Stimulated activated CD4-positive, alpha-beta T cell treated with anti-CD3 and anti-CD28 coated beads, Interleukin-4, amount 100 ng/mL, for 48 hours (primary cell): Measurements from ENCODE around the gene FTCDNL1.

ENCODE experiments used
- DNase-seq, 2 donors: peaks; one replicate each; pipeline ENCODE4 v3.0.0-alpha.2; 2020; ENCODE audit warnings: low read depth in 2 of 2

Gene FTCDNL1

GRCh38 chr2:199842631-199843395 lies 8.2 kb downstream of the FTCDNL1 start:
- no peak for DNase-seq

GRCh38 chr2:199841409-199841808 lies 9.6 kb downstream of the FTCDNL1 start:
- no peak for DNase-seq

- no peak for DNase-seq
These were observed 12.6 kb downstream of the FTCDNL1 start for GRCh38 chr2:199838399-199838798.

GRCh38 chr2:199836943-199837342 lies 14.0 kb downstream of the FTCDNL1 start:
- no peak for DNase-seq

GRCh38 chr2:199833525-199833924 lies 17.5 kb downstream of the FTCDNL1 start:
- DNase-seq, result no peak

GRCh38 chr2:199830531-199830930 lies 20.5 kb downstream of the FTCDNL1 start:
- DNase-seq, result no peak

GRCh38 chr2:199829628-199830027 lies 21.4 kb downstream of the FTCDNL1 start:
- DNase-seq, result no peak

GRCh38 chr2:199819746-199820145 lies 31.2 kb downstream of the FTCDNL1 start:
- DNase-seq, result no peak

- DNase-seq, result no peak
These were observed 32.2 kb downstream of the FTCDNL1 start for GRCh38 chr2:199818754-199819153.

- no peak for DNase-seq
These were observed 33.0 kb downstream of the FTCDNL1 start for GRCh38 chr2:199818026-199818425.

- no peak for DNase-seq
These were observed 36.2 kb downstream of the FTCDNL1 start for GRCh38 chr2:199814817-199815211.

GRCh38 chr2:199814101-199814816 lies 36.7 kb downstream of the FTCDNL1 start:
- no peak for DNase-seq

- DNase-seq, result no peak
These were observed 38.5 kb downstream of the FTCDNL1 start for GRCh38 chr2:199812493-199812892.

- no peak for DNase-seq
These were observed 39.6 kb downstream of the FTCDNL1 start for GRCh38 chr2:199811346-199811745.

- DNase-seq, result no peak
These were observed 40.4 kb downstream of the FTCDNL1 start for GRCh38 chr2:199810422-199811171.

- DNase-seq, result no peak
These were observed 43.0 kb downstream of the FTCDNL1 start for GRCh38 chr2:199807966-199808365.

GRCh38 chr2:199806179-199806578 lies 44.8 kb downstream of the FTCDNL1 start:
- DNase-seq, result no peak

GRCh38 chr2:199804831-199805230 lies 46.2 kb downstream of the FTCDNL1 start:
- no peak for DNase-seq

- no peak for DNase-seq
These were observed 52.0 kb downstream of the FTCDNL1 start for GRCh38 chr2:199798831-199799580.

GRCh38 chr2:199797431-199798403 lies 53.3 kb downstream of the FTCDNL1 start:
- no peak for DNase-seq

GRCh38 chr2:199792381-199792780 lies 58.6 kb downstream of the FTCDNL1 start:
- no peak for DNase-seq
